Activated T-cell treated with anti-CD3 and anti-CD28 coated beads, Interleukin-2, amount 50 U/mL, for 72 hours (primary cell): ENCODE results near the gene ABITRAM. TPM values are rescaled to one million over a fixed set of nuclear protein-coding genes. Genes with fewer than 3 reads are reported as not detected.
A peak's percentile ranks its signal among the peaks of the same experiment; 100 is the strongest.
"Not testable (repeated sequence)": the region's sequence is repeated elsewhere in the genome, so short reads cannot be mapped to it uniquely, and the experiment has no call there.

Experiments used
- ATAC-seq, 2 donors: fragments of 150-1000 bp; cut with Tn5 transposase; replicated peaks in 1 of 2; 2 replicates each; pipeline ENCODE4 v1.10.0; 2021; ENCODE audit warnings: moderate library complexity in 2 of 2, mild to moderate bottlenecking in 1 of 2
- DNase-seq, 2 donors: peaks; one replicate each; pipeline ENCODE4 v3.0.0; 2021 to 2022; ENCODE audit warnings: mixed read lengths in 1 of 2
- H3K27ac Mint-ChIP-seq: one replicate; pipeline ENCODE4 v1.8.0; 2022; ENCODE audit warnings: mild to moderate bottlenecking, moderate library complexity, mixed read lengths
- H3K27me3 Mint-ChIP-seq: one replicate; pipeline ENCODE4 v1.8.0; 2022; ENCODE audit warnings: low read depth, mixed read lengths
- H3K36me3 Mint-ChIP-seq, 2 donors: one replicate each; pipeline ENCODE4 v1.8.0; 2022; ENCODE audit warnings: mixed read lengths in 2 of 2, mild to moderate bottlenecking in 1 of 2; ENCODE audit not compliant: insufficient read depth in 2 of 2
- H3K4me1 Mint-ChIP-seq: one replicate; pipeline ENCODE4 v1.8.0; 2022; ENCODE audit warnings: low read depth, mixed read lengths
- H3K4me3 Mint-ChIP-seq, 2 donors: one replicate each; pipeline ENCODE4 v1.8.0; 2022; ENCODE audit warnings: mild to moderate bottlenecking in 2 of 2, mixed read lengths in 2 of 2, moderate library complexity in 2 of 2
- H3K9me3 Mint-ChIP-seq, 2 donors: one replicate each; pipeline ENCODE4 v1.8.0; 2022; ENCODE audit warnings: mixed read lengths in 2 of 2
- total RNA-seq, 2 donors: library from RNA; stranded (reverse); gene quantifications; one replicate each; pipeline ENCODE4 v1.2.3, GENCODE V29; 2022

Gene ABITRAM, protein sequence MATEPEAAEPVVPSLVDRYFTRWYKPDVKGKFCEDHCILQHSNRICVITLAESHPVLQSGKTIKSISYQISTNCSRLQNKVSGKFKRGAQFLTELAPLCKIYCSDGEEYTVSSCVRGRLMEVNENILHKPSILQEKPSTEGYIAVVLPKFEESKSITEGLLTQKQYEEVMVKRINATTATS
- 10 to 100 TPM; 11.3 to 13.9 TPM for total RNA-seq

- peak within 1 kb of the TSS; percentile 73 to 98 for H3K4me3 Mint-ChIP-seq
- peak within 1 kb of the TSS; percentile 88 for H3K27ac Mint-ChIP-seq
- H3K27me3 Mint-ChIP-seq: no peaks in the 10 kb centered on the region
- H3K9me3 Mint-ChIP-seq: no peaks in the 10 kb centered on the region
- H3K4me1 Mint-ChIP-seq: peaks cover 30% of the 10 kb centered on the region
- ATAC-seq (peak; percentile 85 to 86), DNase-seq (peak; percentile 83 to 84)
- H3K36me3 Mint-ChIP-seq: peaks cover 2 to 8% of the 10 kb centered on the region in 2 donors
These were observed at the start of gene ABITRAM for GRCh38 chr9:108934323-108934893. ABITRAM (plus strand) TSS chr9:108934400; CDS start chr9:108934487, 87 bp downstream.

DNA sequence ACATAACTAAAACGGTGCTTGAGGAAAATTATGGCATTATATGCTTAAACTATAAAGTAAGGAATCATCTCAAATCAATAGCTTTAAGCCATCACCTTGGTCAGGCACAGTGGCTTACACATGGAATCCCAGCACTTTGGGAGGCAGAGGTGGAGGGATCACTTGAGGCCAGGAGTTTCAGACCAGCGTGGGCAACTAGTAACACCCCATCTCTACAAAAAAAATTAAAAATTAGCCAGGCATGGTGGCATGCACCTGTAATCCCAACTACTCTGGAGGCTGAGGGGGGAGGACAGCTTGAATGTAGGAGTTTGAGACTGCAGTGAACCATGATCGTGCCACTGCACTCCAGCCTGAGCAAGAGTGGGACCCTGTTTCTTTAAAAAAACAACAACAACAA is 49.5 kb upstream of the ABITRAM start:
- DNase-seq: no peak
- H3K9me3 Mint-ChIP-seq: no peaks in the 10 kb centered on the region
- no peaks in the 10 kb centered on the region for H3K27me3 Mint-ChIP-seq
- H3K36me3 Mint-ChIP-seq: peaks cover 2 to 11% of the 10 kb centered on the region in 2 donors
- peak overlapping the region; percentile 62 for H3K27ac Mint-ChIP-seq
- ATAC-seq: no peak
- peaks cover 26% of the 10 kb centered on the region for H3K4me1 Mint-ChIP-seq
- no peak overlapping the region for H3K4me3 Mint-ChIP-seq

DNA sequence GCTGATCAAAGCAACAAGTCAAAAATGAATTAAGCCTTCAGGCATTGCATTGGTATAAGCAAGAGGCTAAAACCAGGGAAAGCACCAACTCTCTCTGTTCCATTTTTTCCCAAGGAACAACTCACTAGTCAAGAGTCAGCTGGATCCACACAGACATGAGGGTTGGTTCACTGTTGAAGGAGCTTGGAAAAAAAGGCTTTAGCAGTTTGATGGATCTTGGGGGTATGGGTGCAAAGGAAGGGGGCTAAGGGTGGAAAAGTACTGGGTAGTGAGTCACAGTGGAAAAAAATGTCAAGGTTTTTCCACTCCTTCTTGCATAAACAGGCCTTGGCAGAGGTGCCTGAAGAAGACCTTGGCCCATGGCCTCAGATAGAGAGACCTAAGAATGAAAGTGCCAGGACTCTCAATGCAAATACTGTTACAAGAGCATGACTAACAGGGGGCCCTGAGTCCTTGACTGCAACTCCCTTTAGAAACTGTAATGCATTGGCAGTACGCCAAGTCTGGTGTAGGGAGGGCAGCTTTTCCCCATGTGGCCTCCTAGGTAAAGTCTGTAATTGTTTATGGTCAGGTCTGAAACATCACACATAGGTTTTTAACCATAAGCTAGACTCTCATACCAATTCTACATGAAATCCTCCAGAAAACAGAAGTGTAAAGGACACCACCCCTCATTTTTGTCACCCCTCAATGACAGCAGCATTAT is 48.4 kb upstream of the ABITRAM start:
- Mint-ChIP-seq H3K36me3 (peaks cover 2 to 8% of the 10 kb centered on the region in 2 donors), H3K4me3 (peak overlapping the region; percentile 27 to 47), H3K27me3 (no peaks in the 10 kb centered on the region), H3K27ac (peak overlapping the region; percentile 62), H3K9me3 (no peaks in the 10 kb centered on the region), H3K4me1 (peaks cover 31% of the 10 kb centered on the region)
- ATAC-seq (peak; percentile 99 to 100), DNase-seq (peak; percentile 78 to 81)

DNA sequence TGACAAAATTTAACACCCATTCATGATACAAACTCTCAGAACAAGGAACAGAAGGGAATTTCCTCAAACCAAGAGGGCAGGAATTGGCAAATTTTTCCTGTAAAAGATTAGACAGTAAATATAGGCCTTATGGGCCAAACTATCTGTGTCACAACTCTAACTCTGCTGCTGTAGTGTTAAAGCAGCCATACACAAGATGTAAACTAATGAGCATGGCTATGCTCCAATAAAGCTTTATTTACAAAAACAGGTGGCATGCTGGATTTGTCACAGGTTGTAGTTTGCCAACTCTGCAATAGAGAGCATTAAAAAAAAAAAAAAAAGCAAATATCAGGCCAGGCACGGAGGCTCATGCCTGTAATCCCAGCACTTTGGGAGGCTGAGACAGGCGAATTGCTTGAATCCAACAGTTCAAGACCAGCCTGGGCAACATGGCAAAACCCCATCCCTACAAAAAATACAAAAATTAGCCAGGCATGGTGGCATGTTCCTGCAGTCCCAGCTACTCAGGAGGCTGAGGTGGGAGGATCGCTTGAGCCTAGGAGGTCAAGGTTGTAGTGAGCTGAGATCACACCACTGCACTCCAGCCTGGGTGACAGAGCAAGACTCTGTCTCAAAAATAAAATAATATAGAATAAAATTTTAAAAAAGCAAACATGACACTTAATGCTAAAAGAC is 47.5 kb upstream of the ABITRAM start:
- not testable (repeated sequence) for DNase-seq, ATAC-seq, H3K27me3 Mint-ChIP-seq, H3K9me3 Mint-ChIP-seq
- peak overlapping the region; percentile 62 for H3K27ac Mint-ChIP-seq
- peaks cover 31% of the 10 kb centered on the region for H3K4me1 Mint-ChIP-seq
- peaks cover 5 to 13% of the 10 kb centered on the region in 2 donors for H3K36me3 Mint-ChIP-seq
- H3K4me3 Mint-ChIP-seq: peak overlapping the region in 1 of 2 donors; percentile 47

DNA sequence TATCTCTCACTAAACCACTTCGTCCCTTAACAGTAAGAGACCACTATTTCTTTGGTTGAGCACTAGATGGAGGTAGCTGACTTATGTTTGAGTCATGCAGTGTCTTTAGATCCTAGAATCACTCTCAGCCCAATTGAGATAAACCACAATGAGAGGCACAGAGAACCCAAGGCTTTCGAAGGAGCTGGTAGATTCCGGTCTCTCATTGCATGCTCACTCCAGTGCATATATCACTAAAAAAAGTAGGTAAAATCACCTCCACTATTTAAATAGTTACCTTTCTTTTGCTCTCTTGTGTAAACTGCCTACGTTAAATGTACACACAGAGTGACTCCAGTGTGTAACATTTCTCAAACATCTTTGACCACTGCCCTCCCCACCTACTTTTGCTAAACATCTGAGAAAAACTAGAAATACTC is 44.5 kb upstream of the ABITRAM start:
- no peaks in the 10 kb centered on the region for H3K9me3 Mint-ChIP-seq

DNA sequence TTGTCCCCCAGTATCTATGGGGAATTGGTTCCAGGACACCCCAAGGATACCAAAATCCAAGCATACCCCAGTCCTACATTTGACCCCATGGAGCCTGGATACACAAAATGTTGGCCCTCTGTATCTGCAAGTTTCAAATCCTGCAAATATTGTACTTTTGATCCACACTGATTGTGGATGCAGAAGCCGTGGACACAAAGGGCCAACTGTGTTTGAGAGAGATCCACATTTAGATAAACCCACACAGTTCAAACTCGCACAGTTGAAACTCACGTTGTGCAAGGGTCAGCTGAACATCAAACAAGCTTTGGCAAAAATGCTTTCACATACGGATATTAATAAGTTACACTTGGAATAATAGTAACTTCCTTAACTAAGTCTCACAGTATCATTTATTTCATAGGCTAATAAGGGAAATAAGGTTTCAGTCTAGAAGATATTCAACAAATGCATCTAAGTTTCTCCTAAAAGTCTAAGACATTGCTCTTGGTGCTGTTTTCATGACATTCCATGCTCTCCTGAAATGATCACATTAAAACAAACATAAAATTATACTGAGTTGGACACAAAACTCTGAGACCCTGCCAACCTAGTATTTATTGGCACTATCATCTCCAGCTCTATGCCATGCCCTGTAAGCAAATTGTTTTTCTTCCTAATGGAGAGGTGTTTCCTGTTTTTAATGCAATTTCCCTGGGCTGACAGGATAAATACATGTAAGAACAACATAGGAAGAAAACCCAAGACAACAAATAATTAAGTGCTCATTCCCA is 39.8 kb upstream of the ABITRAM start:
- no peak for ATAC-seq
- peaks cover 7% of the 10 kb centered on the region for H3K4me1 Mint-ChIP-seq
- peaks cover 5 to 21% of the 10 kb centered on the region in 2 donors for H3K36me3 Mint-ChIP-seq
- H3K27me3 Mint-ChIP-seq: no peaks in the 10 kb centered on the region
- H3K9me3 Mint-ChIP-seq: no peaks in the 10 kb centered on the region
- no peak overlapping the region for H3K27ac Mint-ChIP-seq
- no peak overlapping the region for H3K4me3 Mint-ChIP-seq
- DNase-seq: no peak

More for the DNA sequence above, 44.5 kb upstream of the ABITRAM start:
- peak in 1 of 2 donors; percentile 35 for ATAC-seq
- Mint-ChIP-seq H3K4me3 (no peak overlapping the region), H3K27ac (no peak overlapping the region), H3K27me3 (no peaks in the 10 kb centered on the region), H3K36me3 (peaks cover 4 to 13% of the 10 kb centered on the region in 2 donors), H3K4me1 (peaks cover 31% of the 10 kb centered on the region)
- DNase-seq: no peak

DNA sequence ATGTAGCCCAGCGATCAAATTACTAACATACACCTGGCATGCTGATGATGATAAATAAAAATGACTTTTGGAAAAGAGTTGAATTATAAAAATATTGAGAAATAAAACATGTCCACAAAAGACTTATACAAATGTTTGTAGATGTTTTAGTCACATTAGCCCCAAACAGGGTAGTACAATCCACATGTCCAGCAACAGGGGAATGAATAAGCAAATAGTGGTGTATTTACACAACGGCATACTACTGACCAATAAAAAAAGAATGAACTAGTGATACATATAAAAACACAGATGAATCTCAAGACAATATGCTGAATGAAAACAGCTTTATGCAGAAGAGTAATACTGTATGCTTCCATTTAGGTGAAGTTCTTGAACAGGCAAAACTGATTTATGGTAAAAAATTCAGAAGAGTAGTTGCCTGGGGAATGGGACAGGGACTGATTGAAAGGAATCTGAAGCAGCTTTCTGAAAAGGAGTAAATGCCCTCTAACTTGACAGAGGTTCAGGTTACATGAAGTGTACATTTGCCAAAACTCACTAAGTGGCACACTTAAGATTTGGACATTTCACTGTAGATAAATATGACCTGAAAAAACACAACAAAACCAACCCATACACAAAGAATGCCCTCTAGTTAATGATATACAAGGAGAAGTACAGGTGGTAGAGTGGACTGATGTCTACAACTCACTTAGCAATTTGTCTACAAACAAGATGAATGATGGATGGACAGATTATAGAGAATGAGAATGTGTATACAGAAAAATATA is 36.7 kb upstream of the ABITRAM start:
- Mint-ChIP-seq H3K4me3 (no peak overlapping the region), H3K36me3 (peaks cover 8 to 14% of the 10 kb centered on the region in 2 donors), H3K27me3 (no peaks in the 10 kb centered on the region), H3K27ac (no peak overlapping the region), H3K4me1 (no peaks in the 10 kb centered on the region), H3K9me3 (no peaks in the 10 kb centered on the region)
- DNase-seq (no peak), ATAC-seq (no peak)

DNA sequence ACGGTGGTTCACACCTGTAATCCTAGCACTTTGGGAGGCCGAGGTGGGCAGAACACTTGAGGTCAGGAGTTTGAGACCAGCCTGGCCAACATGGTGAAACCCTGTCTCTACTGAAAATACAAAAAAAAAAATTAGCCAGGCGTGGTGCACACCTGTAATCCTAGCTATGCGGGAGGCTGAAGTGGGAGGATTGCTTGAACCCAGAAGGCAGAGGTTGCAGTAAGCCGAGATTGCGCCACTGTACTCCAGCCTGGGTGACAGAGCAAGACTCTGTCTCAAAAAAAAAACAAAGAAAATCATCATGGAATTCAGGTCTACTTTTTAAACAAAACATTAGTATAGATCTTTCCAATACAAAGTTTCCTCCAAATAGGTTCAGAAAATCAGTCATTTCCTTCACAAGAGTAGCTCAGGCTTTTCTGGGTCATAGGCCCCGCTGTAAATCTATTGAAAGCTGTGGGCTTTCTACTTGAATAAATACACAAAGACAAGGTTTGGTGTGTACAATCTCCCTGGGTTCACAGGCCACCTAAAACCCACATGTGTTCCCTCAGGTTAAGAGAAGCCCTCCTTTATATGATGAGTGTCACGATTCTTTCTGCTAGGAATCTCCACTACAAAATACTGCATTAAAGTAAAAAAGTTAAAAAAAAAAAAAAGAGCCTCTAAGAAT is 35.0 kb upstream of the ABITRAM start:
- not testable (repeated sequence) for H3K27ac Mint-ChIP-seq, H3K4me1 Mint-ChIP-seq, ATAC-seq, DNase-seq, H3K9me3 Mint-ChIP-seq, H3K4me3 Mint-ChIP-seq, H3K27me3 Mint-ChIP-seq
- H3K36me3 Mint-ChIP-seq: peaks cover 10 to 14% of the 10 kb centered on the region in 2 donors

GRCh38 chr9:108900176-108900575 is 34.0 kb upstream of the ABITRAM start:
- no peaks in the 10 kb centered on the region for H3K4me1 Mint-ChIP-seq
- H3K27me3 Mint-ChIP-seq: no peaks in the 10 kb centered on the region
- no peaks in the 10 kb centered on the region for H3K9me3 Mint-ChIP-seq
- ATAC-seq: no peak
- no peak for DNase-seq
- H3K36me3 Mint-ChIP-seq: peaks cover 11 to 13% of the 10 kb centered on the region in 2 donors
- no peak overlapping the region for H3K27ac Mint-ChIP-seq
- no peak overlapping the region for H3K4me3 Mint-ChIP-seq

- Mint-ChIP-seq H3K4me1 (no peaks in the 10 kb centered on the region), H3K9me3 (no peaks in the 10 kb centered on the region), H3K36me3 (peaks cover 8 to 15% of the 10 kb centered on the region in 2 donors), H3K4me3 (no peak overlapping the region), H3K27me3 (no peaks in the 10 kb centered on the region), H3K27ac (no peak overlapping the region)
- DNase-seq (no peak), ATAC-seq (no peak)
These were observed 30.6 kb upstream of the ABITRAM start for GRCh38 chr9:108903420-108904103.

GRCh38 chr9:108904161-108904560 is 30.0 kb upstream of the ABITRAM start:
- Mint-ChIP-seq H3K36me3 (peaks cover 11 to 15% of the 10 kb centered on the region in 2 donors), H3K4me3 (no peak overlapping the region), H3K27me3 (no peaks in the 10 kb centered on the region), H3K9me3 (no peaks in the 10 kb centered on the region), H3K27ac (no peak overlapping the region), H3K4me1 (no peaks in the 10 kb centered on the region)
- ATAC-seq: no peak
- no peak for DNase-seq
